Panc1 (cell line): ENCODE data around the gene TSPAN33. TPM values are rescaled to one million over a fixed set of nuclear protein-coding genes. Genes with fewer than 3 reads are reported as not detected.
A peak's percentile ranks its signal among the peaks of the same experiment; 100 is the strongest.
"Not testable (repeated sequence)": the region's sequence is repeated elsewhere in the genome, so short reads cannot be mapped to it uniquely, and the experiment has no call there.

Source experiments
- ATAC-seq: fragments of 200-7000 bp; cut with Tn5 transposase; 2 replicates; pipeline ENCODE4 v1.9.1; 2020; ENCODE audit warnings: mild to moderate bottlenecking, moderate library complexity
- BruUV-seq: library from RNA; stranded (reverse); fragments of 400-500 nt; replicated peaks from 2 replicates; lab custom pipeline; 2021; lab: Mats Ljungman, UMichigan
- CTCF ChIA-PET: fragments of 300-600 bp; sonication (Branson Sonifier 250); formaldehyde crosslinking; loops from one replicate; lab custom pipeline; 2022; ENCODE audit warnings: antibody characterized with exemption; lab: Charles Lee
- POLR2A ChIA-PET: fragments of 300-600 bp; sonication (Branson Sonifier 250); formaldehyde crosslinking; loops from one replicate; lab custom pipeline; 2022; ENCODE audit warnings: antibody characterized with exemption; lab: Charles Lee
- DNase-seq: peaks from one replicate; pipeline ENCODE4 v3.0.0-alpha.2; 2010; ENCODE audit warnings: low read depth, low spot score
- H3K27ac ChIP-seq: 2 replicates; pipeline ENCODE4 v1.5.1; 2011; ENCODE audit warnings: mild to moderate bottlenecking, low read length, inconsistent platforms
- H3K27me3 ChIP-seq: fragments of 200-500 bp; sonication (Bioruptor generic); 2 replicates; pipeline ENCODE4 v1.6.0; 2014; ENCODE audit warnings: low read length, inconsistent platforms; ENCODE audit not compliant: control insufficient read depth, insufficient read depth
- H3K36me3 ChIP-seq: fragments of 200-500 bp; sonication (Bioruptor generic); 2 replicates; pipeline ENCODE4 v1.5.1; 2014; ENCODE audit warnings: inconsistent platforms, mild to moderate bottlenecking, low read length, moderate library complexity; ENCODE audit not compliant: control insufficient read depth, insufficient read depth
- H3K4me1 ChIP-seq: 2 replicates; pipeline ENCODE4 v1.5.1; 2011; ENCODE audit warnings: inconsistent platforms, mild to moderate bottlenecking, low read length, moderate library complexity; ENCODE audit not compliant: control insufficient read depth, insufficient read depth
- H3K4me3 ChIP-seq, 2 experiments: 2 replicates each; pipeline ENCODE4 v1.5.1; 2011 to 2012; ENCODE audit warnings: low read depth in 2 of 2, low read length in 2 of 2, mild to moderate bottlenecking in 2 of 2, inconsistent platforms in 1 of 2, moderate library complexity in 1 of 2
- H3K9me3 ChIP-seq: fragments of 200-500 bp; sonication (Bioruptor generic); 2 replicates; pipeline ENCODE4 v1.5.1; 2014; ENCODE audit warnings: low read depth, mild to moderate bottlenecking, inconsistent platforms, low read length, moderate library complexity; ENCODE audit not compliant: control insufficient read depth, insufficient read depth
- CTCF ChIP-seq: fragments of 450-650 bp; IDR thresholded peaks from 2 replicates; pipeline ENCODE4 v1.5.1; 2017; ENCODE audit warnings: mild to moderate bottlenecking
- POLR2AphosphoS5 ChIP-seq: IDR thresholded peaks from 2 replicates; pipeline ENCODE4 v1.6.1; 2012; ENCODE audit warnings: mild to moderate bottlenecking, low read depth, low read length, moderate library complexity
- REST ChIP-seq, 2 experiments: IDR thresholded peaks; 2 replicates each; pipeline ENCODE4 v1.6.1; 2011 to 2012; ENCODE audit warnings: low read depth in 2 of 2, control low read depth in 1 of 2, low read length in 1 of 2, mild to moderate bottlenecking in 1 of 2, moderate library complexity in 1 of 2; ENCODE audit not compliant: insufficient read depth in 1 of 2
- SIN3A ChIP-seq: IDR thresholded peaks from 2 replicates; pipeline ENCODE4 v1.6.1; 2012; ENCODE audit warnings: low read depth, mild to moderate bottlenecking, low read length, moderate library complexity, borderline replicate concordance; ENCODE audit not compliant: insufficient read depth
- TCF7L2 ChIP-seq: IDR thresholded peaks from 2 replicates; pipeline ENCODE4 v1.6.1; 2011; ENCODE audit warnings: mild to moderate bottlenecking, low read depth, low read length, inconsistent platforms
- in situ Hi-C: cut with HindIII; loops from 2 replicates; pipeline ENCODE4 v1.10.0; 2016; ENCODE audit warnings: low sequenced_read_pairs, low pct_unique_long_range_greater_than_20kb
- intact Hi-C: fragments of 100-400 bp; cut with micrococcal nuclease; formaldehyde crosslinking; loops from one replicate; pipeline ENCODE4 v1.10.0; 2022; ENCODE audit not compliant: unreplicated experiment
- total RNA-seq: library from RNA; stranded (reverse); gene quantifications from one replicate; pipeline ENCODE4 v1.2.1, GENCODE V29; 2021; ENCODE audit not compliant: unreplicated experiment

Gene TSPAN33
- total RNA-seq, 1 experiment from 2014 or later = 5.4 TPM

- H3K4me3 ChIP-seq = no peak overlapping the region
- H3K27ac ChIP-seq = no peak overlapping the region
- intact Hi-C loops = loop anchor here (1.0 to 2.0 kb wide), 3 partner anchors 52 to 254 kb away; no protein-coding TSS in a partner anchor
- BruUV-seq = no TSS peak
- TF ChIP-seq TCF7L2 (no peak), POLR2AphosphoS5 (no peak), CTCF (peak; percentile 87), SIN3A (no peak), REST (IDR thresholded peaks at IDR 0.05; ENCODE audit: insufficient read depth in 1 of 2, low read depth in 2 of 2, low read length in 1 of 2) (peak; percentile 79 to 90)
- no peaks in the 10 kb centered on the region; the same call in 1 of the 2 replicates for H3K4me1 ChIP-seq
- no peaks in the 10 kb centered on the region for H3K36me3 ChIP-seq
- DNase-seq = peak; percentile 73
- in situ Hi-C loops = no loop called here
- peak; percentile 93 for ATAC-seq
- H3K9me3 ChIP-seq = no peaks in the 10 kb centered on the region
- no peaks in the 10 kb centered on the region for H3K27me3 ChIP-seq
- CTCF ChIA-PET = interaction anchor here (0.5 to 1.4 kb wide), 9 partner anchors 72 to 253 kb away, joined by 3 to 11 read pairs (median 4); no protein-coding TSS in a partner anchor
- POLR2A ChIA-PET = no interaction called here
These were observed 74.1 kb downstream of the TSPAN33 start for GRCh38 chr7:129218514-129219062.

GRCh38 chr7:129219166-129219565 lies 74.7 kb downstream of the TSPAN33 start:
- CTCF ChIA-PET = interaction anchor here (0.5 to 1.4 kb wide), 9 partner anchors 71 to 253 kb away, joined by 3 to 11 read pairs (median 4); no protein-coding TSS in a partner anchor
- intact Hi-C loops = loop anchor here (2.0 kb wide), 2 partner anchors 52 to 254 kb away; no protein-coding TSS in a partner anchor
- in situ Hi-C loops = not testable (repeated sequence)

More at GRCh38 chr7:129219166-129219565, 74.7 kb downstream of the TSPAN33 start:
- DNase-seq, POLR2A ChIA-PET, H3K4me3 ChIP-seq, BruUV-seq, H3K9me3 ChIP-seq, H3K36me3 ChIP-seq, ATAC-seq, H3K4me1 ChIP-seq, H3K27me3 ChIP-seq, H3K27ac ChIP-seq: not testable (repeated sequence)

Other genes starting within 250 kb of the TSPAN33 start
- 0.13 TPM for gene KCP, start 234.0 kb upstream of the TSPAN33 start, total RNA-seq
- gene IRF5, start 206.8 kb upstream of the TSPAN33 start, total RNA-seq = 8.8 TPM
- 71.8 TPM for gene TNPO3, start 89.6 kb upstream of the TSPAN33 start, total RNA-seq
- 2.9 TPM for gene SMO, start 43.9 kb downstream of the TSPAN33 start, total RNA-seq
- 20.2 TPM for gene AHCYL2, start 80.3 kb downstream of the TSPAN33 start, total RNA-seq